ENCODE data around the gene HNRNPF. TPM values are rescaled to one million over a fixed set of nuclear protein-coding genes. Genes with fewer than 3 reads are reported as not detected.
A peak's percentile ranks its signal among the peaks of the same experiment; 100 is the strongest.

The HNRNPF gene
- total and polyA plus RNA-seq, 2 of the 8 experiments (the other 6 are each of a cell fraction or from before 2014, with no cell fraction given), result 209 to 389 TPM

DNA sequence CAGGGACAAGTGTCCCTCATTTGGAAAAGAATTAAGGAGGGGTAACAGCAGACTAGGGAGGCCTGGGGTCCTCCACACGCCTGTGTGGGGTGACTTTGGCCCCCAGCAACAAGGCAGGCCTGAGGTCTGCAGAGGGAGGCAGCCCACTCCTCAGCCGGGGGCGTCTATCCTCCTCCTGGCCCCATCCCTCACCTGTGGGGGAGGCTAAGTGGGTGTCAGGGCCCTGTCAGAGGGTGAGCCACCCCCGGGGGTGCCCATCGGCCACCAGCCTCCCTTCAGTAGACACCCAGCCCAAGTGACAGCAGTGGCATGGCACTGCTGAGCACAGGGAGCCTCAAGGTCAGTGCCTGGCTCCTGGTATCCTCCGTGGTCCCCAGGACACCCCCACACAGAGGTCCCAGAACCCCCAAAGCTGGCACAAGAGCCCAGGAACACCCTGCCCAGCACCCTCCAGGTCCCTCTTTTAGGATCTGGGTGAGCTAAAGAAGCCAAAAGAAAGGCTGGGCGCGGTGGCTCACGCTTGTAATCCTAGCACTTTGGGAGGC is 38.2 kb downstream of the HNRNPF start:
- Histone ChIP-seq H3K18ac (ENCODE audit: extremely low read depth, low read length) (no peak overlapping the region), H3K14ac (ENCODE audit: insufficient read length) (no peak overlapping the region), H2BK15ac (ENCODE audit: low read length) (no peak overlapping the region), H3K4me1 (replicated peaks in 1 of 4; ENCODE audit: control insufficient read depth in 3 of 4, insufficient read depth in 4 of 4, low read length in 3 of 4) (peaks cover 2 to 9% (median 4%) of the 10 kb centered on the region in 4 experiments; a peak in 6 of 7 replicates), H3K4me3 (ENCODE audit: extremely low read depth in 1 of 4, insufficient read depth in 2 of 4, low read depth in 3 of 4, low read length in 4 of 4) (no peak overlapping the region), H3K23ac (ENCODE audit: insufficient read length) (no peak overlapping the region), H3K23me2 (ENCODE audit: low read depth, low read length) (no peaks in the 10 kb centered on the region), H2BK12ac (ENCODE audit: low read depth, low read length) (no peak overlapping the region), H2BK5ac (ENCODE audit: low read depth, low read length) (no peak overlapping the region), H2BK20ac (ENCODE audit: low read length) (no peak overlapping the region), H3K79me2 (ENCODE audit: control insufficient read depth in 1 of 2, insufficient read depth in 2 of 2, low read length in 2 of 2) (no peaks in the 10 kb centered on the region), H3K4ac (replicated peaks; ENCODE audit: insufficient read length, low read depth, low read length) (no peak overlapping the region), H3K79me1 (ENCODE audit: low read depth, low read length) (no peaks in the 10 kb centered on the region), H3K9me3 (ENCODE audit: insufficient read depth in 2 of 2, low read depth in 1 of 2, low read length in 1 of 2) (no peaks in the 10 kb centered on the region), H4K20me1 (replicated peaks in 1 of 2; ENCODE audit: control insufficient read depth in 1 of 2, insufficient read depth in 2 of 2, low read length in 2 of 2) (no peaks in the 10 kb centered on the region), H4K8ac (ENCODE audit: extremely low read depth, insufficient read depth, low read length) (peak overlapping the region; percentile 68), H3K36me3 (ENCODE audit: control insufficient read depth in 2 of 4, insufficient read depth in 4 of 4, low read length in 3 of 4) (no peaks in the 10 kb centered on the region), H4K91ac (replicated peaks; ENCODE audit: insufficient read length, low read length) (no peak overlapping the region), H3K27ac (ENCODE audit: low read depth, low read length) (no peak overlapping the region), H3K4me2 (ENCODE audit: insufficient read depth in 1 of 2, low read depth in 2 of 2, low read length in 2 of 2) (no peak overlapping the region), H4K5ac (ENCODE audit: insufficient read length, low read depth, low read length) (no peak overlapping the region), H3K27me3 (replicated peaks in 1 of 4; ENCODE audit: control insufficient read depth in 3 of 4, extremely low read depth in 1 of 4, insufficient read depth in 3 of 4, low read length in 3 of 4) (0 out of 7 replicates have a peak, but pooled peaks cover 0 to 2% (median 0%) of the 10 kb centered on the region in 4 experiments), H2BK120ac (replicated peaks; ENCODE audit: low read depth, low read length) (no peak overlapping the region), H3K9ac (replicated peaks in 1 of 4; ENCODE audit: extremely low read depth in 1 of 4, low read depth in 3 of 4, low read length in 3 of 4) (no peak overlapping the region), H2AK5ac (ENCODE audit: low read depth, low read length) (no peak overlapping the region), H3K56ac (replicated peaks; ENCODE audit: insufficient read length, low read depth, low read length) (no peak overlapping the region), H2AFZ (ENCODE audit: low read length) (no peak overlapping the region)
- FAIRE-seq (no peak), DNase-seq (ENCODE audit: low read depth in 1 of 2, low spot score in 2 of 2) (no peak)
- 81% methylated on average over 9 of the region's 9 CpGs; no CpG with 5 or more reads in 1 of the 2 experiments for WGBS, 2 experiments (ENCODE audit: extremely low coverage in 1 of 2, insufficient coverage in 1 of 2, insufficient read length in 1 of 2, insufficient replicate concordance in 2 of 2, low coverage in 1 of 2, low lambda C conversion rate in 2 of 2, missing lambda C conversion rate in 1 of 2)
- POLR2A ChIA-PET (ENCODE audit: partially characterized antibody), result interaction anchor here (0.6 to 1.6 kb wide), 2 partner anchors 25 to 57 kb away, joined by 6 read pairs; no protein-coding TSS in a partner anchor
- CTCF ChIA-PET (ENCODE audit: partially characterized antibody), result interaction anchor here (1.0 to 1.1 kb wide), 3 partner anchors 15 to 77 kb away, joined by 3 read pairs; no protein-coding TSS in a partner anchor
- TF ChIP-seq, protein P1, sequence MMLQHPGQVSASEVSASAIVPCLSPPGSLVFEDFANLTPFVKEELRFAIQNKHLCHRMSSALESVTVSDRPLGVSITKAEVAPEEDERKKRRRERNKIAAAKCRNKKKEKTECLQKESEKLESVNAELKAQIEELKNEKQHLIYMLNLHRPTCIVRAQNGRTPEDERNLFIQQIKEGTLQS (IDR thresholded peaks at IDR 0.05; ENCODE audit: insufficient read depth, low read depth, low read length), result no peak
- no peak for TF ChIP-seq ZNF274 (IDR thresholded peaks at IDR 0.05; ENCODE audit: borderline replicate concordance, extremely low read depth, low read length)
- no peak for TF ChIP-seq TEAD4 (IDR thresholded peaks at IDR 0.05; ENCODE audit: low read depth, low read length)
- TF ChIP-seq TAF7 (optimal IDR thresholded peaks at IDR 0.05; ENCODE audit: borderline replicate concordance, low read depth, low read length), result no peak
- TF ChIP-seq EZH2 (IDR thresholded peaks at IDR 0.05; ENCODE audit: low read depth, low read length, severe bottlenecking), result no peak
- TF ChIP-seq RBBP5 (IDR thresholded peaks at IDR 0.05; ENCODE audit: borderline replicate concordance, low read depth, low read length), result no peak
- no peak for TF ChIP-seq SAP30 (IDR thresholded peaks at IDR 0.05; ENCODE audit: insufficient read depth, insufficient replicate concordance, low read length)
- no peak for TF ChIP-seq POLR2AphosphoS5 (IDR thresholded peaks at IDR 0.05; ENCODE audit: low read depth, low read length)
- no peak for TF ChIP-seq MAFK (IDR thresholded peaks at IDR 0.05; ENCODE audit: low read depth, low read length)
- no peak for TF ChIP-seq CEBPB (IDR thresholded peaks at IDR 0.05; ENCODE audit: low read depth, low read length)
- TF ChIP-seq, protein P2, sequence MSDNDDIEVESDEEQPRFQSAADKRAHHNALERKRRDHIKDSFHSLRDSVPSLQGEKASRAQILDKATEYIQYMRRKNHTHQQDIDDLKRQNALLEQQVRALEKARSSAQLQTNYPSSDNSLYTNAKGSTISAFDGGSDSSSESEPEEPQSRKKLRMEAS (IDR thresholded peaks at IDR 0.05), result no peak
- no peak for TF ChIP-seq CREB1 (IDR thresholded peaks at IDR 0.05)
- TF ChIP-seq JUN (IDR thresholded peaks at IDR 0.05; ENCODE audit: low read depth, low read length), result no peak

All from H1 (cell line).